ENCODE measurements around the gene OR14A2.
"Not testable (repeated sequence)": the region's sequence is repeated elsewhere in the genome, so short reads cannot be mapped to it uniquely, and the experiment has no call there.

Gene OR14A2

DNA sequence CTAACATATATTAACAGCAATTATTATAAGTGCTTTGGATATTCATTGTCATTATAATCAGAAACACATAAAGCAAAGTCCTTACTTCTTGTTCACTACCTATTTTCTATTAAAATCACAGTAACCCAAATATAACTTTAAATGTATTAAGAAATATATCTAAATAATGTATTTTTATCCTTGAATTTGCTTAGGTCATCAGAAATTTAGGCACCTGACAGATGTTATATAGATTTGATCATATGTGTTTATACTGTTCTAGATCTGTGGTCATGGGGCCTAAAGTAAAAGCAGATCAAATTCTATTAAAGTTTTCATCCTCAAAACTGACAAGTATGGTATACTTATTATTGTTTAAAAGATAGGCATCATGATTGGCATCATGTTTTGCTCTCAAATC lies 21.7 kb upstream of the OR14A2 start:
- ATAC-seq, result no peak
- no peak for TF ChIP-seq RARB (CRISPR knock-in tag; IDR thresholded peaks at IDR 0.05)
- no peak for TF ChIP-seq ZFP30 (CRISPR knock-in tag; IDR thresholded peaks at IDR 0.05)
- TF ChIP-seq ZNF565 (CRISPR knock-in tag; conservative IDR thresholded peaks at IDR 0.05; ENCODE audit: low read depth), result no peak
- no peak for TF ChIP-seq ESRRG (CRISPR knock-in tag; IDR thresholded peaks at IDR 0.05)
- TF ChIP-seq CSDC2 (CRISPR knock-in tag; IDR thresholded peaks at IDR 0.05), result no peak
- TF ChIP-seq ARNTL (CRISPR knock-in tag; IDR thresholded peaks at IDR 0.05; ENCODE audit: borderline replicate concordance, low read depth), result no peak
- TF ChIP-seq BACH2 (CRISPR knock-in tag; IDR thresholded peaks at IDR 0.05; ENCODE audit: borderline replicate concordance), result no peak
- TF ChIP-seq ZFP3 (CRISPR knock-in tag; IDR thresholded peaks at IDR 0.05), result no peak
- no peak for TF ChIP-seq TCF4 (CRISPR knock-in tag; IDR thresholded peaks at IDR 0.05; ENCODE audit: borderline replicate concordance)
- no peak for TF ChIP-seq ZC3H10 (CRISPR knock-in tag; IDR thresholded peaks at IDR 0.05)
- TF ChIP-seq TOX (CRISPR knock-in tag; IDR thresholded peaks at IDR 0.05; ENCODE audit: borderline replicate concordance), result no peak
- no peak for TF ChIP-seq GLIS3 (CRISPR knock-in tag; IDR thresholded peaks at IDR 0.05)
- TF ChIP-seq OSR1 (CRISPR knock-in tag; IDR thresholded peaks at IDR 0.05), result no peak

DNA sequence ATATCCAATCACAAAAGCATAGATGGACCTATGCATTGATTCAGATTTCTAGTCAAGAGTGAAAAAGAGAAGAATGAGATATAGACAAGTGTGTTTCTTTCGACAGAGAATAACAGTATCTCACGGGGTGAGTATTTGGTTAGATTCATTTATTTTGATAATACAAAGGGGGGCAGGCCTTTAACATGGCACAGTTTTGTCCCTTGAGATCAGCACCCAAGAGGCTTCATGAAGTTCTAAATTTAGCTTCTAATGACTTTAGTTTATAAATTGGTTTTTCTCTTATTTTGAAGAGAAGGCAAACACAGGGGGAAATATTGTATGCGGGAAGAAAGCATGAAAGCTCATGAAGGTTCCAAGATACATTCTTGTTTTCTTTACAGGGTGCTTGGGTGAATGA lies 12.5 kb upstream of the OR14A2 start, which contains the start of gene OR1C1:
Gene OR1C1, minus strand, starts transcription at position 101 of the 400 bp plus-strand sequence. CDS start 2,150 bp downstream, outside the sequence.
- TF ChIP-seq ZNF8 (CRISPR knock-in tag; IDR thresholded peaks at IDR 0.05) (no peak), SNAI2 (CRISPR knock-in tag; IDR thresholded peaks at IDR 0.05) (no peak), ZNF565 (CRISPR knock-in tag; conservative IDR thresholded peaks at IDR 0.05; ENCODE audit: low read depth) (no peak), RARB (CRISPR knock-in tag; IDR thresholded peaks at IDR 0.05) (no peak), TOX (CRISPR knock-in tag; IDR thresholded peaks at IDR 0.05; ENCODE audit: borderline replicate concordance) (no peak), ESRRG (CRISPR knock-in tag; IDR thresholded peaks at IDR 0.05) (no peak), ZNF70 (CRISPR knock-in tag; IDR thresholded peaks at IDR 0.05) (no peak)
- ATAC-seq, result no peak

DNA sequence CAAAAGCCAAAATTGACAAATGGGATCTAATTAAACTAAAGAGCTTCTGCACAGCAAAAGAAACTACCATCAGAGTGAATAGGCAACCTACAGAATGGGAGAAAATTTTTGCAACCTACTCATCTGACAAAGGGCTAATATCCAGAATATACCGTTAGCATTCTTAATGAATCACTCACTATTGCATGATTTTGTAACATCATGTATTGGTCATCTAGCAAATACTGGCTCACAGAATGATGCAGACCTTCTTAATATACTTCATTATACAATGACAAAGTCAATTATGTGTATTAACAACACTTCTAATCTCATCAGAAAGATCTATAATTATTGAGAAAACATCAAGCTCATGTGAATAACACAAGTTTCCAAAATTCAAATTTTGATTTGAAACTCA lies 6.4 kb upstream of the OR14A2 start:
- not testable (repeated sequence) for ATAC-seq

DNA sequence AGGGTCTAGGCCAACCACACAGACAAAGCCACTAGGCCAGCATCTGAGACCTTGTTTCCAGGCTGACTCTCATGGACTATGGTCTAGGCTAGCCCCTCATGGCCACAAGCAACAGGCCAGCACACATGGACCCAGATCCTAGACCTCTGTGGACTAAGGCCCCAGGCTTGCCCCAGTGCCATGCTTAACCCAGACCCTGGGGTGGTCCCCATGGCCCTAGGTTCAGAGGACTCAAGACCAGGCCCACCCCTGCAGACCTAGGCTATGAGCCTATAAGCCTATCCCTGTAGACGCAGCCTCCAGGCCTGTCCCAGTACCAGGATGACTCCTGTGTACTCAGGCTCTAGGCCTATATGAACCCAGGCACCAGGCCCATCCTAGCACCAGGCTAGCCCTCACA lies 1.9 kb upstream of the OR14A2 start:
- ATAC-seq, result no peak
- TF ChIP-seq GLIS3 (CRISPR knock-in tag; IDR thresholded peaks at IDR 0.05), result no peak
- no peak for TF ChIP-seq PPARA (CRISPR knock-in tag; IDR thresholded peaks at IDR 0.05; ENCODE audit: borderline replicate concordance)
- TF ChIP-seq SNAI2 (CRISPR knock-in tag; IDR thresholded peaks at IDR 0.05), result no peak
- no peak for TF ChIP-seq ZNF8 (CRISPR knock-in tag; IDR thresholded peaks at IDR 0.05)
- TF ChIP-seq ZFP3 (CRISPR knock-in tag; IDR thresholded peaks at IDR 0.05), result no peak
- no peak for TF ChIP-seq ISL1 (CRISPR knock-in tag; IDR thresholded peaks at IDR 0.05)
- TF ChIP-seq, protein P1, sequence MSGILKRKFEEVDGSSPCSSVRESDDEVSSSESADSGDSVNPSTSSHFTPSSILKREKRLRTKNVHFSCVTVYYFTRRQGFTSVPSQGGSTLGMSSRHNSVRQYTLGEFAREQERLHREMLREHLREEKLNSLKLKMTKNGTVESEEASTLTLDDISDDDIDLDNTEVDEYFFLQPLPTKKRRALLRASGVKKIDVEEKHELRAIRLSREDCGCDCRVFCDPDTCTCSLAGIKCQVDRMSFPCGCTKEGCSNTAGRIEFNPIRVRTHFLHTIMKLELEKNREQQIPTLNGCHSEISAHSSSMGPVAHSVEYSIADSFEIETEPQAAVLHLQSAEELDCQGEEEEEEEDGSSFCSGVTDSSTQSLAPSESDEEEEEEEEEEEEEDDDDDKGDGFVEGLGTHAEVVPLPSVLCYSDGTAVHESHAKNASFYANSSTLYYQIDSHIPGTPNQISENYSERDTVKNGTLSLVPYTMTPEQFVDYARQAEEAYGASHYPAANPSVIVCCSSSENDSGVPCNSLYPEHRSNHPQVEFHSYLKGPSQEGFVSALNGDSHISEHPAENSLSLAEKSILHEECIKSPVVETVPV (CRISPR knock-in tag; IDR thresholded peaks at IDR 0.05), result no peak
- TF ChIP-seq, protein P2, sequence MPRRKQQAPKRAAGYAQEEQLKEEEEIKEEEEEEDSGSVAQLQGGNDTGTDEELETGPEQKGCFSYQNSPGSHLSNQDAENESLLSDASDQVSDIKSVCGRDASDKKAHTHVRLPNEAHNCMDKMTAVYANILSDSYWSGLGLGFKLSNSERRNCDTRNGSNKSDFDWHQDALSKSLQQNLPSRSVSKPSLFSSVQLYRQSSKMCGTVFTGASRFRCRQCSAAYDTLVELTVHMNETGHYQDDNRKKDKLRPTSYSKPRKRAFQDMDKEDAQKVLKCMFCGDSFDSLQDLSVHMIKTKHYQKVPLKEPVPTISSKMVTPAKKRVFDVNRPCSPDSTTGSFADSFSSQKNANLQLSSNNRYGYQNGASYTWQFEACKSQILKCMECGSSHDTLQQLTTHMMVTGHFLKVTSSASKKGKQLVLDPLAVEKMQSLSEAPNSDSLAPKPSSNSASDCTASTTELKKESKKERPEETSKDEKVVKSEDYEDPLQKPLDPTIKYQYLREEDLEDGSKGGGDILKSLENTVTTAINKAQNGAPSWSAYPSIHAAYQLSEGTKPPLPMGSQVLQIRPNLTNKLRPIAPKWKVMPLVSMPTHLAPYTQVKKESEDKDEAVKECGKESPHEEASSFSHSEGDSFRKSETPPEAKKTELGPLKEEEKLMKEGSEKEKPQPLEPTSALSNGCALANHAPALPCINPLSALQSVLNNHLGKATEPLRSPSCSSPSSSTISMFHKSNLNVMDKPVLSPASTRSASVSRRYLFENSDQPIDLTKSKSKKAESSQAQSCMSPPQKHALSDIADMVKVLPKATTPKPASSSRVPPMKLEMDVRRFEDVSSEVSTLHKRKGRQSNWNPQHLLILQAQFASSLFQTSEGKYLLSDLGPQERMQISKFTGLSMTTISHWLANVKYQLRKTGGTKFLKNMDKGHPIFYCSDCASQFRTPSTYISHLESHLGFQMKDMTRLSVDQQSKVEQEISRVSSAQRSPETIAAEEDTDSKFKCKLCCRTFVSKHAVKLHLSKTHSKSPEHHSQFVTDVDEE (CRISPR knock-in tag; IDR thresholded peaks at IDR 0.05), result no peak

DNA sequence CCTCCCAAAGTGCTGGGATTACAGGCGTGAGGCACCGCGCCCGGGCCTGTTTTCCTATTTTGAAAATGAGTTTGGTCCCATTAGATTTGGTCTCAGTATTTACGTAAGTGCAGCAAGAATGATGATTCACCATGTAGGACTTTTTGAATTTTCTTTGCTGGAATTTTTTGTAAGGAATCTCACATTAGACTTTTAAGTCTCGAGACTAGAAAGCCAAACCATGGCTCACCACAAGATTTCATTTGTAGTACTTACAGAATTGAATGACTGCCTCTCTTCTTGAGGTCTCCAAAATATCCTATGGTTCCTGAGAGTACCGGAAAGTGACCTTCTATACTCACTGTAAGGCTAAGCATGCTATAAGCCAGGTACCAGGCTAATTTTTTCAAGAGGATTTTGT lies 325 bp downstream of the OR14A2 start:
- TF ChIP-seq GLIS3 (CRISPR knock-in tag; IDR thresholded peaks at IDR 0.05), result no peak
- no peak for TF ChIP-seq ZNF8 (CRISPR knock-in tag; IDR thresholded peaks at IDR 0.05)
- TF ChIP-seq ISL1 (CRISPR knock-in tag; IDR thresholded peaks at IDR 0.05), result peak; percentile 36
- no peak for TF ChIP-seq ARNTL (CRISPR knock-in tag; IDR thresholded peaks at IDR 0.05; ENCODE audit: borderline replicate concordance, low read depth)
- TF ChIP-seq OSR1 (CRISPR knock-in tag; IDR thresholded peaks at IDR 0.05), result no peak

DNA sequence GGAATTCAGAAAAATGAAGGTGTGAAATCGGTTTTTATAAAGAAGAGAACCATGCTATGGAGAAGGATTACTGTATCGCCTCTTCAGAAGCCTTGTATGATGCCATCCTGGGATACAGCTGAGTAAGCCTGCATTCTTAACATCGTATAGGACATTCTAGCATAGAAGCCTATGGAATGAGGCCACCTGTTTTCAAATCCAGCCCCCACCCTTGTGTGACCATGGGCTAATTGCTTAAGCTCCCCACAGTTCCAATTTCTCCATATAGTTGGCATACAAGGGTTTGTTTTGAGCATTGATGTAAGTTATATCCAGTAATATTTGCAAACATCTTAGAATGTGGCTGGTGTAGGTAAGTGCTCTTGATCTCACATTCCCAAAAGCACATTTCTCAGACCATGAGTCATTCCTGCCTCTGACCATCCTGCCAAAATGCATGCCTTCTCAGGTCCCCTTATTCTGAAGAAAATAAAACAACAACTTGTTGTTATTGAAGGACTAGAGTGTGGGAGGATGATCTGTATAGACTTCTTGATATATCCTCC lies 1.5 kb downstream of the OR14A2 start:
- TF ChIP-seq ISL1 (CRISPR knock-in tag; IDR thresholded peaks at IDR 0.05) (0 out of 2 replicates have a peak, but pooled peaks have one; percentile 9), ZFP3 (CRISPR knock-in tag; IDR thresholded peaks at IDR 0.05) (no peak)
- ATAC-seq, result no peak

More for the DNA sequence above, 325 bp downstream of the OR14A2 start:
- no peak for ATAC-seq
